Right lung (tissue), 10 donors: ENCODE data around the gene NALF2. TPM values are rescaled to one million over a fixed set of nuclear protein-coding genes. Genes with fewer than 3 reads are reported as not detected.

ENCODE experiments used
- DNase-seq, 2 donors: peaks; one replicate each; pipeline ENCODE4 v3.0.0-alpha.2; 2013
- long read RNA-seq, 8 donors: transcript quantifications; one replicate each; lab custom pipeline, GENCODE V29; 2026
- polyA plus RNA-seq, 5 donors: library from polyadenylated mRNA; unstranded; fragments of 120-200 nt; gene quantifications; one replicate each; pipeline versions ENCODE4 v1.2.1 to v1.2.3, GENCODE V29; 2013; ENCODE audit warnings: inconsistent platforms in 1 of 5, low replicate concordance in 1 of 5; ENCODE audit not compliant: insufficient read length in 5 of 5, insufficient read depth in 1 of 5

The NALF2 gene
- under 1 TPM; 0.04 to 0.21 (median 0.10) TPM for polyA plus RNA-seq
- long read RNA-seq, donor 1: 0 reads
- long read RNA-seq, donor 2: 0 reads
- long read RNA-seq, donor 3: 0 reads
- long read RNA-seq, donor 4: 0 reads
- long read RNA-seq, donor 5: 0 reads
- long read RNA-seq, donor 6: 0 reads
- long read RNA-seq, donor 7: 0 reads
- long read RNA-seq, donor 8: 0 reads

DNA sequence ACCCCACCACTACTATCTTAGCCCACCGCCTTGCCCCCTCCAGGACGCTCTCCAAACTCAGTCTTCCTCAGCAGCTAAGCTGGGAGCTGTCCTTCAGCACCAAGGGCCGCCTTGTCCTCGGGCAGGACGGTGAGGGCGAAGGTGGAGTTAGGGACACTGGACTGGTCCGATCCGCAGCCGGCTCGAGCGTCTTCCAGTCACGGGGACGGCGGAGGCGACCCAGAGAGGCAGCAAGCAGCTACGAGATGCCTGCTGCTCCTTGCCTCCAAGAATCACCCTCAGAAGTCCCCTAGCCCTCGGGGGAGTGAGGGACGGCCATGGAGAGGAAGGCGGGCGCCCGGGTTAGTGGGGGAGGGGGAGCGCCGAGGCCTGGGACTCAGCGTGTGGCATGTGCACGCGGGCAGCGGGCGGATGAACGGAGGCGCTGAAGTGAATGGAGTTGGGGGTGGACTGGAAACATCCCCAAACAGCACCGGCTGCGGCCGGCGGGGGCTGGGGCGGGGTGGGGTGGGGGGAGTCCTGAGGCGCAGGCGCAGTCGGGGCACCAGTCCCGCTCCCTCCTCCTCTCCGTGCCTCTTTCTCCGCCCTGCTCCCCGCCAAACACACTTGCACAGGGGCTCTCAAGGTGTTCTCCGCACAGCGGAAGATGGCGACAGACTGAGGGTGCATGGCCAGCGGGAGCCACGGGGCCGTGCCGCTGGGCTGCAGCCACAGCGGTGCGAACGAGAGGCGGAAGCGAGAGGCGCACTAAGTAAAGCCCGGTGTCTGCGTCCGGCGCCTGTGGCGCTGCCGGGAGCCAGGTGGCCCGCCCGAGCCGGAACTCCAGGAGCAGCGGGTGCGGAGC, at the start of gene NALF2:
TSS of gene NALF2 (plus strand) at position 545 of the 844 bp plus-strand sequence. CDS start 957 bp downstream, outside the sequence.
- DNase-seq: peak; percentile 38 to 51

DNA sequence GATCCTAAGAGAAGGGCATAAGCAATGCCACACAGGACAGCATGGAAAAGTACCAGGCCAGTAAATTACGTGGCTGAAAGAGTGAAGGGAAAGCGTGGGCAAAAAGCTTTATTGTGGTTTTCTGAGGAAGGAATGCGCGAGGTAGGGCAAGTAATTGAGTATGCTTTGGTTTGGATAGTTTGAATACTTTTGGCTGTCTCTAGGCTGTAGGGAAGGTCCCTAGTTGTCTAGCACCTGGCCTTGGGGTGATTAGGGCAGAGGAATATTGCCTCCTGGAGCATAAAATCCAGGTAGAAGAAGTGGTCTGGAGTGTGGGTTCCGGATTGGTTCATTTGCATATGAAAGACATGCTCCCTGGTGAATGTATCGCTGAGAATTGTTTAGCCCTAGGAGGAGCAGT, 46.4 kb upstream of the NALF2 start:
- no peak for DNase-seq

DNA sequence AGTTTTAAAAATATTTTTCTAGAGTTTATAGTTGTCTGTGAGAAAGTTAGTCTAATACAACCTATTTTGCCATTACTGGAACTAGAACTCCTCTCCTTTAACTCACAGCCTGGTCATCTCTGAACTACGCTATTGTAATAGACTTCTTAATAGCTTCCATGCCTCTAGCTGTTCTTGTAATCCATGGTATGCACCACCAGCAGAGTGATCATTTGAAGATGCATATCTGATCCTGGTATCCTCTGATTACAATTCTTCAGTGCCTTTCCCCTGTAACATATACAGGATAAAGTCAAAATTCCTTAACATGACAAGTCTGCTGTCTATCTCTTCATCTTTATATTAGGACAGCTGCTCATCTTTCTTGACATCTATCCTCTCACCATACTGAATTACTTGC, 37.6 kb upstream of the NALF2 start:
- no peak for DNase-seq

DNA sequence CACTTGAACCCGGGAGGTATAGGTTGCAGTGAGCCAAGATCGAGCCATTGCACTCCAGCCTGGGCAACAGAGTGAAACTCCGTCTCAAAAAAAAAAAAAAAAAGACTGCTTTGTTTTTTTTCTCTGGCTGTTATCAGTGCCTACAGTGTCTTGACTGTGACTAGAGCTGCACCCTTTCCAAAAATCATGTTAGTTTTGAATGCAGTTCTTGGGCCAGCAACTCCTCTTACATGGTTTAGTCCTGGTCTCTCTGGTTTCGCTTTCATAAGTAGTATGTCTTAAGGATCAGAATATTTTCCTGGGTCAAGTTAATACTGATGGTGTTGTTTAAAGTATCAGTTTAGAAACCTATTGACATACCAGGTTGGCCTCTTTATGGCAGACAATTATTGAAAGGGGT, 34.2 kb upstream of the NALF2 start:
- no peak for DNase-seq

DNA sequence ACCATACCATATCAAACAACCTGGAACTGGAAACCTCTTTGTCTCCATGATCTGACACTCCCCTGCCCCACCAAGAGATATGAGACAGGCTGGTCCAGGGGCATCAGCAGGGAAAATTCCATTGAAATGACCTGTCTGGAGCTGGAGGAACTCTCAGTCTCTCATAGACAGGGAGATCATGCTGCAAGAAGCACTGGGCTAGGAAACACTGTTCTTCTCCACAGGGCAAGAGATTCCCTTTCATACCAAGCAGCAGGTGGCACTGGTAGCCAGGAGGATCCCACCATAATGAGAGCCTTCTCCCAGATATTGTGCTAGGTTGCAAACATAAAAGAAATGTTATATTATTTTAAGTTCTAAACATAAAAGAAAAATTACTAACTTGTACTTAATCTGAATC, 14.5 kb upstream of the NALF2 start:
- DNase-seq: no peak

DNA sequence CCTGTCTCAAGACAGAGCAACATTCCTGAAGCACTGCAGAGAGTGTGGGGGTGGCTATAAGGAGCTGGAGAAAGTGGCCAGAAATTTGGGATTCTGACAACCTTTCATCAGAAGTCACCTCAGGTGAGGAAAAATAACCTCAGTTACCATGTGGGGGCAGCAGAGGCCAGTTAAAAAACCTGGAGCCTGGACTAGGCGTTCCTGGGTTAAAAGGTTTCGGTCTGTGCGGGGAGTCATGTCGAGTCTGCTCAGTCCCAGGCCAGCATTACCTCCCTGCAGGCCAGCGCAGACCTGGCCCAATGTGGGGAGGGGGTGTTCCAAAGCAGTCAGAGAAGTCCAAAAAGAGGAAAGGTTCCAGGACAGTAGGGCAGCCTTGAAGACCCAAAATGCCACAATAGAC, 10.9 kb upstream of the NALF2 start:
- DNase-seq: no peak

DNA sequence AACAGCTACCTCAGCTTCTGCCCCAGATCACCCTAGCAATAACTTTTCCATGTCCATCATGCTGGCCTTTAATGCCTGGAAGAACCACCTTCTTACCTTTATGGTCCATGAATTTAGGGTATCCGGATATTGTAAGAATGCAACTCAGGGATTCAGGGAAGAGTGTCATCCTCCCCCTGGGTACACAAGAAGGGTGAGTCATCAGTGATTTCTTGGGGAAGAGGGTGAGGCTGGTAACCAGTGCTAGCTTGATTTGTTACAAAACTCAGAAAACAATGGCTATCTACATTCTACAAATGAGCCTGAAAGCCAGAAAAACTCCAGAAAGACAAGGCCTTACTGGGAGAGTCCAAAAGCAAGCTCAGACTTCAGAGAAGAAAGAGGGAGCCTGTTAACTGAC, 10.4 kb upstream of the NALF2 start:
- DNase-seq: no peak

DNA sequence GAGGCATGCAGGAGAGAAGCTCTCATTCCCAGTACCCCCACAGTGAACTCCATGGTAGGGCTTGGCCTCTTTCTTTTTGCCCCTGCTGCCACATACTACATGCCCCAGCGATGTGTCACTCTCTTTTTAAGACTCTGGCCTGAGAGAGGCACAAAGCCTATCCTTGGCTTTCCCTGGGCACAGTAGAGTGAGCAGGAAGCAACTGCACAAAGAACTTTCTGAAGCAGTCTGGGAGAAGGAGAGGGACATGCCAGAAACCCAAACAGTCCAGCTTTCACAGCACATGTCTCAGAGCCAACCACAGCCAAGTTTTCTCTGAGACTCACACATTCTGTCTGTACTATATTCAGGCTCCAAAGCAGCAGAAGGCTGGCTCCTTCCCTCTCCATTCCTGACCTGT, 7.9 kb upstream of the NALF2 start:
- no peak for DNase-seq

DNA sequence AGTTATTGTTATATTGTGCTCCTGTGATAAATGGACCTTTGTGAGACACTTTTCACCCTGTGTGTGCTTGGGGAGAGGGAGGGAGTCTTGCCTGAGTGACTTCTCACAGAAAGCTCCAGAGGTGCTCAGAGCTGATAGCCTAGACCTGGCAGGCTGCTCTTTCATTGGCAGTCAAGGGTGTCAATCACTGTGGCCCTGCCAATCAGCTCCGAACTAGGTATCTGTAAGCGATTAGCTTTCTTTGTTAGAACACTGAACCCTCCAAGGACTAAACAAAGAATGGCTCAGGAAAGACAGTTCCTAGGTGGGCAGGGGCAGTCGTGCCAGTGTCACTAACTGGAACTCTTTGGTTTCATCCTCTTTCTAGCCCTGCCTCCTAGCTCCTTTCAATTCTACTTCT, 2.7 kb upstream of the NALF2 start:
- DNase-seq: no peak

DNA sequence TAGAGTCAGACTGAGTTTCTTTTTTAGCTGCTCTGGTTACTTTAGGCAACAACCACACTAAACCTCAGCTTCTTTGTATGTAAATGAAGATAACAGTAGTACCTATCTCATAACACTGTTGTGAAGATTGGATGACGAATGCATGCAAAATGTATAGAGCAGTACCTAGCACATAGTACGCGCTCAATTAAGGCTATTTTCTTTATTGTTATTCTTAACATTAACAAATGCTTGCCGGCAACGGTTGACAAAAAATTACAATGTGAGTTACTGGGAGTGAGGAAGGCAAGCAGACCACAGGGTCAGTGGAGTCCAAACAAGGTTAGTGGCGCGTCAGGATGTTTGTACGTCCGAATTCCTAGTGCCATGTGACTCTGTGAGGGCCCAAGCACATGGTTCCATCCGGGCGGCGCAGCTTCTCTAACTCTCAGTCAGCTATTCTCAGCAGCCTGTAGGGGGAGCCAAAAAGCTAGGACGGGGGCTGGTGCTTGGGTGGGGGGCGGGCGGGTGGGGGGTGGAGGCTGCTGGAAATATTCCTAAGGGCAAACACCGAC, 821 bp upstream of the NALF2 start:
- no peak for DNase-seq

DNA sequence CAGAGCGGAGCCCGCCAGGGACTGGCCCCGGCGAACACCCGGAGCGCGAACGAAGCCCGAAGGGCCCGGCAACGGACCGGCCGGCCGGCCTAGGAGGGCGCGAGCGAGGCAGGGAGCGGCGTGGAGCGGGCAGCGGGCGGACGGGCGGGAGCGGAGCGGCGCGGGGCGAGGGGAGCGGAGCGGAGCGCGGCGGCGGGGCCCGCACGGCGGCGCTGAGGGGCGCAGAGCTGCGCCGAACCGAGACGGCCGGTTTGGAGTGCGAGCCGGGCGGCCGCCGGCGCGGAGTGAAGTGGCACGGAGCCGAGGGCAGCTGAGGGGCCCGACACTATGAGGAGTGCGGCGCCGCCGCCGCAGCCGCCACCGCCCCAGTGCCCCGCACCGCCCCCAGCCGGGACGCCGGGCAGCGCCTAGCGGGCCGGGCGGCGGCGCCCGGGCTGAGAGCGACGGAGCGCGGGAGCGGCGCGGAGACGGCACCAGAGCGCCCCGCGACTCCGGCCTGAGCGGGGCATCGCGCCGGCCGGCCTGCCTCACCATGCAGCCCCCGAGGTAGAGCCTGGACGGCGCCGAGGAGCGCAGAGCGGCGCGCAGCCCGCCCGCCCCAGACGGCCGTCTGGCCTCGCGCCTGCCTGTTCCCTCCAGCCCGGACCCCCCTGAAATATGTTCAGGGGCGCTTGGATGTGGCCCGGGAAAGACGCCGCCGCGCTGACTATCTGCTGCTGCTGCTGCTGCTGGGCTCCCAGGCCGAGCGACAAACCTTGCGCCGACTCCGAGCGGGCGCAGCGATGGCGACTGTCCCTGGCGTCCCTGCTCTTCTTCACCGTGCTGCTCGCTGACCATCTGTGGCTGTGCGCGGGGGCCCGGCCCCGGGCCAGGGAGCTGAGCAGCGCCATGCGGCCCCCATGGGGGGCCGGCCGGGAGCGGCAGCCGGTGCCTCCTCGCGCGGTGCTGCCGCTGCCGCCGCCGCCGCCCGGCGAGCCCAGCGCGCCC, 793 bp downstream of the NALF2 start:
- no peak for DNase-seq

DNA sequence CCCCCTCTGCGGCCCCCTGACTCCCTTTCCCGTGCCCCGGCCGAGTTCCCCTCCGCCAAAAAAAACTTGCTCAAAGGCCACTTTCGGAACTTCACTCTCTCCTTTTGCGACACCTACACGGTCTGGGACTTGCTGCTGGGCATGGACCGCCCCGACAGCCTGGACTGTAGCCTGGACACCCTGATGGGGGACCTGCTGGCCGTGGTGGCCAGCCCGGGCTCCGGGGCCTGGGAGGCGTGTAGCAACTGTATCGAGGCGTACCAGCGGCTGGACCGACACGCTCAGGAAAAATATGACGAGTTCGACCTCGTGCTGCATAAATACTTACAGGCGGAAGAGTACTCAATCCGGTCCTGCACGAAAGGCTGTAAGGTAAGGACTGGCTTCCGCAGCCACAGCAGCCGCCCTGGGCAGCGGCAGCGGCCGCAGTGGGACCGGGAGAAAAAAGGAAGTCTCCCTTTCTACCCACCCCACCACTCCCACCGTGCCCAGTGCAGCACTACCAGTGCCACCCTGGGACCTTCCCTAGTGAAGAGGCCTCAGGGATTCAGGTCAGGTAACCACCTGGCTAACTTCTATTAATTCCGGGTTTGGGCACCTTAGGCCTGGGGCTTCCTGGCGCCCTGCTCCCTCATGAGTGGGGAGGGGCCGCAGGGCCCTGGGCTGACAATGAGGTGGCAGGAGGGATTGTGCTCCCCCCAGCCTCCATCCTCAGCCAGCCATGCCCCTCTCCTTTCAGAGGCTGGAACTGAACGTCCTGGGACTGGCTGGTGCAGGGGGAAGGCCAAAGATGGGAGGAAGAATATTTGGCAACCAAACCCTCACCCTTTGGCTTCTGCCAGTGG, 1.9 kb downstream of the NALF2 start:
- no peak for DNase-seq

DNA sequence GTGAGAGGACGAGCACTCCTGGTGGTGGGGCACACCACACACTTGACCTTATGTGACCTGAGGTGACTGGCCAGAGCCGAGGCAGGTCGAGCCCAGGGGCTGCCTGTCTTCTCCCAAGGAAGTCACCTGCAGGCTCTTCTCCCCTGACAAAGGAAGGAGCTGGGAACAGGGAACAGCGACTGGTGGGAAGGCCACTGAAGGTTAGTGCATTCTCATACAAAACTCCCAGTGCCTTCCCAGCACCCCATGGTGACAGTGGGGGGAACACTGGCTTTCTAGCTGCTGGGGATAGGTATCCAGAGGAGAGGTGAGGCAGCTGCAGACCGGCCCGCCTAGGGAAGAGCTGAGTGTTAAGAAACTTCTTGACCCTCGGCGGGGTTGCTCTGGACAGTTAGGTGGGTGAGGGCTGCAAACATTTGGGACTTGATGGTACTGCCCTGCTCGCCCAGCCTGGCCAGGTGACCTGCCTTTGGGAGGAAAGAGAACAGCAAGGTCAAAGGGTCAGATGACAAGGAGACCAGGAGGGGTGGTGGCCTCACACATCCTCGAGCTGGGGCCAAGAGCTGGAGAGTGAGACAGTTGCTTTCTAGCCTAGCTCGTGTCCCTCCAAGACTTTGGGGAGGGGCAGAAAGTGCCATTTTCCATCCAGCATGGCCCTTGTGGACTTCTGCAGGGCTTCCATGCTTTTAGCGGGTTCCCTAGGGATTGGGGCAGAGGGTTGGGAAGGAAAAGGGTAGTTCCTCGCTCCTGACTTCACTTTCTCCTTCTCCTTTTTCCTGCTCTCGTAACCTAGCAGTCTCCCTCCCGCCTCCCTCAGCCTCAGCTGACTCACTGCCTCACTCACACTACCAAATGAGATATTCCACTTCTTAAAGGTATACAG, 2.7 kb downstream of the NALF2 start:
- no peak for DNase-seq

DNA sequence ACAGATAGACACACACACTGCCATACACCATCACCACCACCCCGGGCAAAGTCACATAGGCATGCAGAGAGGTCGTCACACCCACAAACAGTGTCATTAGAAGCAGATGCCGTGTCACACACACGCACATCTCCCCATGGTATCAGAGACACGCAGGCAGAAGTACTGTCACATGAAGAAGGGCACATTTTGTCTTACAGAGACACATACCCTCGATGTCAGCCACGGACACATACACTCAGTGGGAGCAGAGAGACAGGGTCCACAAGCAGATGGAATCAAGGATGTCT, 3.3 kb downstream of the NALF2 start:
- DNase-seq: no peak

DNA sequence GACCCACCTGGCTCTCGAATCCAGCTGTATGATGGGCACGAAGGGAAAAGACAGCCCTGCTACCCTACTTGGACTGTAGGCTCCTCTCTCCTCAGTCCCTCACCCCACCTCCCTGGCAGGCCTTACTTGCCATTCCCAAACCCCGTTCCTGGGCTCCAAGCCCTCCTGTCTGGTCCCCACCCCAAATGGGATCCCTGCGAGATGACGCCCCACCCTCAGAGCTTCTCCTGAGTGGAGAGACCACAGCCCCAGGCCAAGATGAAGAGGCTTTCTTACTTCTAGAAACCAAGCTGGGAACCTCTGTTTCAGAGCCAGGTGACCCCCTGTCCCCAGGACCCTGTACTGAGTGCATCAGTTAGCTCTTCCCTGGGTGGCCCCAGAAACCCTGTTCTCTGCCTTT, 4.5 kb downstream of the NALF2 start:
- DNase-seq: no peak

DNA sequence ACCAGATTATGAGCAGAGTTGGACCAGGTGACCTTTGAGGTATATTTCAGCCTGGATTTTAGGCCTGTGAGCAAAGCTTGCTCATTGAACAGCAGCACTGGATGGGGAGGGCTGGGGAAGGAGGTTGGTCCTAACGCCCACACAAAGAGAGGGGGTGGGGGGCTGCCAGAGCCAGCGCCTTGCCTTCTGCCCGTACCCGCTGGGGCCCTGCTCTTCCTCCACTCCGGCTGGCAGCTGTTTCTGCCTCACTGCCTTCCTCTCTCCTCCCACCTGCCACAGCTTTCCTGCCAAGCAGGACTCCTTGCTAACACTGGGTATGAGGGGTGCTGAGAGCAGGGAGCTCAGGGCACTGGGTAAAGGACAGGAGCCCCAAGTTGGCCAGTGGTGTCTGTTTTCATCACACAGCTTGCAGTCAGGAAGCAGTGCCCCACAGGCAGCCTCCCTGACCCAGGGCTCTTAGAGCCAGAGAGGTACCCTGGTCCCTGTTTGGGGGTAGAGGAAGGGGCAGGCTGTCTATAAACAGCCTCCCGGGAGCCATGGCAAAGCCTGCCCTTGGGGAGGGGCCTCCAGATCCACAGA, 6.1 kb downstream of the NALF2 start:
- no peak for DNase-seq

DNA sequence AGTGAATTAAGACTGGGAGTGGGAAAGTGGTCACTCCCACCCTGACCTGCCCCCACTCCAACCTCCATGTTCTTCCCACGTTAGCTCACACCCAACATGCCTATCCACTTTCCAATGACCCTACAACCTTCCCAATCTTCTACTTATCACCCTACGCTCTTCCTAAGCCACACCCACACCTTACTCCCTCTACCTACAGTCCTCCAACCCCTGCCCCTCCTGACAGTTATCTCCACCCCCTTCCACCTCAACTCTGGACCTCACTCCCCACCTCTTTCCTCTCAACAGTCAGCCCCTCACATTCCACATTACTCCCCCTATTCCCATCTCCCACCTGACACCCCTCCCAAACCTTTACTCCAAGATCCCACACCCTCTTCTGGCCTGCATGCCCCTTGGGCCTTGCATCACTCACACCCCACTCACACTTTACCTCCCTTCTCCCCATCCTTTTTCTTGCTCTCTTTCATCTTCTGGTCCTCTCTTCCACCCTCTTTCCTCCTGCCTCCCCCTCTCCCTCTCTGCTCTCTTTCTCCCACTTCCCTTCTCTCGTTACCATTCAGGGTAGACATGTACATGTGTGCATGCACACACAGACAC, 6.9 kb downstream of the NALF2 start:
- DNase-seq: no peak

DNA sequence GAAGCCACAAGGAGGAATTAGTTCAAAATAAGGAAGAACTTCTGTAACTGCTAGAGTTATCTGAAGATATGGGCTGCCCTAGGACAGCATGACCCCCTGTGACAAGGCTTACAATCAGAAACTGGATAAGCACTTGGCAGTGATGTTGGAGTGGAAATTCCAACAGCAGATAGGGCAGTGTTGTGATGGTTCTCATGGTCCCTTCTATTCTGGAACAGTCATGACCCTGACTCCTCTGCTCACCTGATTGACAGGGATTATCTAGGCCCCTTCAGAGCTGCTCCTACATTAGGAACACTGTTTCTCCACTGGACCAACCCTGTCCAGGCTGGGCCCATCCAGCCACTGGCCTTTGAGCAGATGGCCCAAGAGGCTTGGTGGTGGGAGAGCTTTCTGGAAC, 17.9 kb downstream of the NALF2 start:
- no peak for DNase-seq

DNA sequence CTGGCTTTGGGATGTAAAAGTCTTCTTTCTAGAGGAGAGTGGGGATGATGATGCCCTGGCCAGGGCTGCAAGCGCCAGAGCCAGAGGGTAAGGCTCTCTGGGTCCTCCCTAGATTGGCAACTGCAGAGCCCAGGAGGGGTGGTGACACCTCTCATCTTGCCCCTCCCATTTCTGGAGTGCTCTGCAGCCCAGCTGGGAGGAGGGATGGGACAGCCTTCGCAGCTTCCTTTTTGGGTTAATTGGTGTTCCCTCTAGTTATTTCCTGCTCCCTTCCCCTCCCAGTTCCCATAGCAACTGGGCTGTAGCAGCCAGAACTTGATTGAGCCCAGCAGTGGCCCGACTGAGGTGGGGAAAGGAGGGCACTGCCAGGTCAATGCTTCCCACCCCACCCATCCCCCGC, 19.2 kb downstream of the NALF2 start:
- DNase-seq: no peak
